Measurements from ENCODE around the gene TRAK1.

- TF ChIP-seq, protein P1, sequence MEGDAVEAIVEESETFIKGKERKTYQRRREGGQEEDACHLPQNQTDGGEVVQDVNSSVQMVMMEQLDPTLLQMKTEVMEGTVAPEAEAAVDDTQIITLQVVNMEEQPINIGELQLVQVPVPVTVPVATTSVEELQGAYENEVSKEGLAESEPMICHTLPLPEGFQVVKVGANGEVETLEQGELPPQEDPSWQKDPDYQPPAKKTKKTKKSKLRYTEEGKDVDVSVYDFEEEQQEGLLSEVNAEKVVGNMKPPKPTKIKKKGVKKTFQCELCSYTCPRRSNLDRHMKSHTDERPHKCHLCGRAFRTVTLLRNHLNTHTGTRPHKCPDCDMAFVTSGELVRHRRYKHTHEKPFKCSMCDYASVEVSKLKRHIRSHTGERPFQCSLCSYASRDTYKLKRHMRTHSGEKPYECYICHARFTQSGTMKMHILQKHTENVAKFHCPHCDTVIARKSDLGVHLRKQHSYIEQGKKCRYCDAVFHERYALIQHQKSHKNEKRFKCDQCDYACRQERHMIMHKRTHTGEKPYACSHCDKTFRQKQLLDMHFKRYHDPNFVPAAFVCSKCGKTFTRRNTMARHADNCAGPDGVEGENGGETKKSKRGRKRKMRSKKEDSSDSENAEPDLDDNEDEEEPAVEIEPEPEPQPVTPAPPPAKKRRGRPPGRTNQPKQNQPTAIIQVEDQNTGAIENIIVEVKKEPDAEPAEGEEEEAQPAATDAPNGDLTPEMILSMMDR (IDR thresholded peaks at IDR 0.05 in 8 of 11, conservative IDR thresholded peaks at IDR 0.05 in 3 of 11): no peak
- TF ChIP-seq POLR2A (IDR thresholded peaks at IDR 0.05): no peak
- TF ChIP-seq POLR2AphosphoS5 (IDR thresholded peaks at IDR 0.05): no peak
These were observed 61.9 kb downstream of the TRAK1 start for GRCh38 chr3:42153039-42153438.
